HG03469 (cell line): ENCODE data around the gene PRR7.

ENCODE experiments used
- ATAC-seq: cut with Tn5 transposase; IDR thresholded peaks from one replicate; pipeline ENCODE4 v1.9.1; 2021; ENCODE audit warnings: mild to moderate bottlenecking, moderate library complexity, moderate number of reproducible peaks; ENCODE audit not compliant: unreplicated experiment

The PRR7 gene

GRCh38 chr5:177449140-177450061, 2.8 kb downstream of the PRR7 start:
- ATAC-seq, result no peak

GRCh38 chr5:177450667-177451424, 4.2 kb downstream of the PRR7 start:
- no peak for ATAC-seq

- no peak for ATAC-seq
Observed at GRCh38 chr5:177452688-177453638, 6.3 kb downstream of the PRR7 start.

- no peak for ATAC-seq
Observed at GRCh38 chr5:177453852-177454396, 7.3 kb downstream of the PRR7 start.

DNA sequence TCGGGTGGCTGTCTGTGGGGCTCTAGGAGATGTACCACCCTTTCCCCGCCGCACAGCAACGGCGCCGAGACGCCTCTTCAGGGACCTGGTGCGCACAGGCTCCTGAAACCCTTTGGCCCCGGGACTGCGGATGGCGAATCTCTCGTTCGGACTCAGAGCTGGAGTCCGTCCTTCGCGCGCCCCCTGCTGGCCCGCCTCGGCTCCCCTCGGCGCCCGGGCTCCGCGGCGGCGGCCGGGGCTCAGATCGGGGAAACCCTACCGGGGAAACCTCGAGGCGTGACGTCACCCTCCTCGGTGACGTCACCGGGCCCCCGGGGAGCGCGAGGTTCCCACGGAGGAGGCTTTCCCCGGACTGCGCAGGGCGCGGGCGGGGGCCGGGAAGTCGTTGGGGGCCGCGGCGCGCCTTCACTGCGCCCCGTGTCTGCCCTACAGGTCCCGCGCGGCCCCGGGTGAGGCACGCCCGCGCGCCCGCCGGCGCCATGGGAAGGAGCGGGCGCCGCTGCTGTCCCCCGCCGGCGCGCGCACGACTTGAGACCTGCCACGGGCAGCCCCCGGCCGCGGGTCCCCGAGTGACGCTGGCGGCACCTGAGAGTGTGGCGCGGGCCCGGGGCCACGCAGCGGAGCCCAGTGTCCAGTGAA, 7.9 kb downstream of the PRR7 start:
- peak; percentile 26 for ATAC-seq

GRCh38 chr5:177455036-177455660, 8.5 kb downstream of the PRR7 start:
- ATAC-seq, result peak; percentile 31

DNA sequence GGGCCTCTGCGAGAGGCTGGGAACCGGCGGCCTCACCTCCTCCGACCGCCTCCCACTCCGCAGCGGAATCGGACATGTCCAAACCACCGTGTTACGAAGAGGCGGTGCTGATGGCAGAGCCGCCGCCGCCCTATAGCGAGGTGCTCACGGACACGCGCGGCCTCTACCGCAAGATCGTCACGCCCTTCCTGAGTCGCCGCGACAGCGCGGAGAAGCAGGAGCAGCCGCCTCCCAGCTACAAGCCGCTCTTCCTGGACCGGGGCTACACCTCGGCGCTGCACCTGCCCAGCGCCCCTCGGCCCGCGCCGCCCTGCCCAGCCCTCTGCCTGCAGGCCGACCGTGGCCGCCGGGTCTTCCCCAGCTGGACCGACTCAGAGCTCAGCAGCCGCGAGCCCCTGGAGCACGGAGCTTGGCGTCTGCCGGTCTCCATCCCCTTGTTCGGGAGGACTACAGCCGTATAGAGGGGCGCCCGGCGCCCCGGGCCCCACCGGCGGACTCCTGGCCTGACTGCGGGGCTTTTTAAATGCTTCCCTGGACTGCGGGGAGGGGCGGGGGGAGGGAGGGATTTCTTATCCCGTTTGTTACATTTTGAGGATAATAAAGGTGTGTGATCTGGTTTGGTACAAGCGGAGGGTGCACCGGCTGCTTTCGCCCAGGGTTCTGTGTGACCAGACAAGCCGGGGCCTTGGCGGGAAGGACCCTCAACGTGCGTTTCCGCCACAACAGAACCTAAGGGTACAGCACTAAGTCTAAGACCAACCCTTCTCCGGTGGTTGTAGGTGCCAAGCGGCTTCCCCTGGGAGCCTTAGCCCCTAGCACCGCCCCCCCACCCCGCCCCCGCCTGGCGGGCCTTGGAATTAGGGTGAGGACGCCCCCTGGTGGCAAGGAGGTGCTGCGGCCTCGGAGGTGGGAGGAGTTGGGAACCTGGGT, 9.3 kb downstream of the PRR7 start:
- no peak for ATAC-seq

DNA sequence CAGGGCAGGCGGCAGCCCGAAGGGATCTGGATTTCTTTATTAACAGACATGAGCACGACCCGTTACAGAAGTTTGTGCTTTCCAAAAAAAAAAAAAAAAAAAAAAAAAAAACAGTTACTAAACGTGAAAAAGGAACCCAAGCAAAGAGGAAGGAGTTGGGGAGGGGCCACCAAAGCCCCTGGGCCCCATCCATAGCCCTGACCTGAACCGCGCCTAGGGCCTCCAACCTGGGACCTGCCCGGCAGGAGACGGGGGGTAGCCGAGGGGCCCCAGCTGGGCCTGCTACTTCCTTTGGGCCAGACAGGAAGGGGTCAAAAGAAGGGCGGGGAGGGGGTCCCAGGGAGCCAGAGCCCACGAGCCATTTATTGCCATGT, 10.0 kb downstream of the PRR7 start:
- ATAC-seq, result no peak

GRCh38 chr5:177456976-177457851, 10.6 kb downstream of the PRR7 start:
- peak; percentile 24 for ATAC-seq

DNA sequence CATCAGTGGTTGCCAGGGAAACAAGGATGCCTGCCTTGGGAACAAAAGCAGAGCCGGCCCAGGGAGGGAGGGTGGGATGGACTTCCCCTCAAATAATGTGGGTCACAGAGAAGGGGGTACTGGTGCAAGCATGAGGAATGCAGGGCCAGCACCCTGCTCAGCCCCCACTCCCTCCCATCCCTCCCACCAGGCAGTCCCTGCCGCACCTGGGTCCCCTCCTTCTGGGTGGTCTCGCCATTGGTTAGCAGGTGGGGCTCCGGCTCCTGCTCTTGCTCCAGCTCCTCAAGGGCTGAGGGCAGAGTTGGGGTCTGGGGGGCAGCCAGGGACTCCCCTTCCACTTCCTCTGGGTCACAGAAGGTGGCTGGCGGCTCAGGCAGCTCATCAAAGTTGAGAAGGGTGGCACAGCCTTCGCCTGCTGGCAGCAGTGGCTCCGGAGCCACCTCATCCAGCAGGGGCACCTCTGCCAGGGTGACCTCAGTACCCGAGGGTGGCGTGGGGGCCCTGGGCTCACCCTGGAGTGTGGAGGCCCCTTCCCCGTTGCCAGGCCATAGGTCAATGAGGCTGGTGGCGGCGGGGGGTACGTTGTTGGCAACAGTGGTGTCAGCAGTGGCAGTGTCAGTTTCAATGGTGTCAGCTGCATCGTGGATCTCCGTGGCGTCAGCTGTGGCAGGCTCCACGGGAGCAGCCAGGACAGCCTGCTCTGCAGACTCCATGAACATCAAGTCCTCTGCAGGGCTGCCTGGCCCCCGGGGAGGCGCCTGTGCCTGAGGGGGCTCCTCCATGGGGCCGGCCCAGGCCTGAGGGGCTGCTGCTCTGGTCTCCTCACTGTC, 11.5 kb downstream of the PRR7 start:
- no peak for ATAC-seq

DNA sequence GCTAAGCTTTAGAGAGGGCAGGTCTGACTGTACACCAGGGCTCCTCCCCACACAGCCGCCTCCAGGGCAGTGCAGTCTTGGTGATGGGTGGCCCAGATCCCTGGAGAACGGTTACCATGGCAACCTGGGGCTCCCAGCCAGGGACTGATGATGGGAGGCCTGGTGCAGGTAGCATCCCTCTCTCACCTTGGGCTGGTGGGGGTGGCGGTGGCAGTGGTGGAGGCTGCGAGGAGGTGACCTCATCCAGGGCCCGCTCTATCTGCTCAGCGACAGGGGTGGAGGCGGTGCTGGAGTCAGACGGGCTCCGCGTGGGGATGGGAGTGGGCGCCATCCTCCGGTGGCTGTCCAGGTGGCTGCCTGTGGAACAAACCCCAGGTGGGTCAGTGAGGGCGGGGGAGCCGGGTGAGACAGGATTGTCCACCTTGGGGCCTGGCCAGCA, 12.3 kb downstream of the PRR7 start:
- no peak for ATAC-seq

DNA sequence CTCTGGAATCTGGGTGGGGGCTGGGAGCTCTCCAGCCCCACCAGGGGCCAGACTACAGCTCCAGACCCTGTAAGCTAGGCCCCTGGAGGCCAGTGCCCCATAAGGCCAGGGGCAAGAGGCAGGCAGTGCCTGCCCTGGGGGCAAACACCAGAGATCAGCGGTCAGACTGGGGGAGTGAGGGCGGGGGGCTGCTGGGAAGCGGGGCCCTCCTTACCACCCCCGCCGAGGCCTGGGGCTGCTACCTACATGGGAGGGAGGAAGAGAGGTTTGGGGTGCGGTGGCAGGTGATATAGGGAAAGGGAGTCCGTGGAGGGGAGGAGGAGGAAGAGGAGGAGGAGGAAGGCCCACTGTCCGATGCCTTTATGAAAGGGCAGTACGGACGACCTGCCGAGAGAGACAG, 12.7 kb downstream of the PRR7 start:
- ATAC-seq, result no peak

GRCh38 chr5:177459819-177460628, 13.4 kb downstream of the PRR7 start:
- ATAC-seq, result no peak

DNA sequence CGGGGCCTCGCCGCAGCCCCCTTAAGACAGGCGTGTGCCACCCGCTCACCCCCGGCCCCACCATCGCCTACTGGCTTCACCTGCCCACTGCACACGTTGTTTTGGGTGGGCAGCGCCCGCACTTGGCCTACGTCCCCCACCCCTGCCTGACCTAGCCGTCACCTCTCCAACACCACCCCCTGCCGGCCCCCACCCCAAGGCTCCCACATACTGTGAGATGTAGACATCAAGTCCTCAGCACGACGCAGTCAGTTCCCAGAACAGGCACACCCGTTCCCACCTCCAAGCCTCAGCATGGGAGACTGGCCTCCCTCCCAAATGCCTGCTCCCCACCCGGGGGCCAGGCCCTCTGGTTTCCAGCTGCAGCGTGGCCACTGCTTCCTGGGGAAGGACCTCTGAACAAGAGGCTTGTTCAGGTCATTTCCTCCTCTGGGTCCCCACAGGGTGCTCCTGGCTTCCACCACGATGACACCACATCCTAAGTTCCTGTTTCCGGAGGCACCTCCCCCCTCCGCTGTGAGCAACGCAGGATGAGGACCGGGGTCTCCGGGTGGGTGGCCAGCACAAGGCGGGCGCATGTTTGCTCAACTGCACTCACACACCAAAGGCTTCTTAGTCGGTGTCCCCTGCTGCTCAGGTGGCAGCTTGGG, 15.5 kb downstream of the PRR7 start:
- no peak for ATAC-seq

DNA sequence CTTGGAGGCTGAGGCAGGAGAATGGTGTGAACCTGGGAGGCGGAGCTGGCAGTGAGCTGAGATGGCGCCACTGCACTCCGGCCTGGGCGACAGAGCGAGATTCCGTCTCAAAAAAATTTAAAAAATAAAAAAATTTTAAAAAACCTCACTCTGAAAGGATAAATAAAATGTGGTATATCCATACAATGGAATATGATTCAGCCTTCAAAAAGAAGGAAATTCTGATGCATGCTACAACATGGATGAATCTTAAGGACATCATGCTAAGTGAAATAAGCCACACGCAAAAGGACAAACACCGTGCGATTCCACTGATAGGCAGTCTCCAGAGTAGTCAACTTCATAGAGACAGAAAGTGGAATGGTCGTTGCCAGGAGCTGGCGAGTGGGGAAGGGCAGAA, 18.4 kb downstream of the PRR7 start:
- ATAC-seq, result no peak
